Stimulated activated CD8-positive, alpha-beta memory T cell treated with anti-CD3 and anti-CD28 coated beads, Interleukin-2, amount 100 ng/mL, for 48 hours (primary cell): ENCODE measurements around the gene TOP2B.

Source experiments
- DNase-seq, 2 donors: peaks; one replicate each; pipeline ENCODE4 v3.0.0-alpha.2; 2020; ENCODE audit warnings: low read depth in 2 of 2

Gene TOP2B

GRCh38 chr3:25584011-25584789 lies 80.5 kb downstream of the TOP2B start:
- DNase-seq, result no peak

GRCh38 chr3:25583343-25583742 lies 81.4 kb downstream of the TOP2B start:
- no peak for DNase-seq

DNA sequence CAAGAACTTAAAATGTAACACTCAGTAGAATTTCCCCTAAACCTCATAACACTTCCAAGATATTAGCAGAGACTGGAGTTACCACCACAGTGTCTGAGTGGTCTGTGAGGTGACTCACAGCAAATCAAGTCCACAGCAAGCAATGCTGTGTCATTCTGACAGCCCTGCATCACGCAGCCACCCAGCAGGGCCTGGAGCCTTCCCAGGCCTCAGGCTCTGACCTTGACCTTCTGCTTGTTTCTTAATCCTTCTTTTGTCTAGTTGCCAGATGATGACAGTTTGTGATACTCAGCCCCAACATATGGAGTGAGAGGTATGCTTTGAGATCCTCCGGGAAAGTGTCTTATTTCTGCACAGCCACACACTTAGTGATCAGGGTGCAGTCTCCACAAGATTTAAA lies 82.5 kb downstream of the TOP2B start:
- no peak for DNase-seq

DNA sequence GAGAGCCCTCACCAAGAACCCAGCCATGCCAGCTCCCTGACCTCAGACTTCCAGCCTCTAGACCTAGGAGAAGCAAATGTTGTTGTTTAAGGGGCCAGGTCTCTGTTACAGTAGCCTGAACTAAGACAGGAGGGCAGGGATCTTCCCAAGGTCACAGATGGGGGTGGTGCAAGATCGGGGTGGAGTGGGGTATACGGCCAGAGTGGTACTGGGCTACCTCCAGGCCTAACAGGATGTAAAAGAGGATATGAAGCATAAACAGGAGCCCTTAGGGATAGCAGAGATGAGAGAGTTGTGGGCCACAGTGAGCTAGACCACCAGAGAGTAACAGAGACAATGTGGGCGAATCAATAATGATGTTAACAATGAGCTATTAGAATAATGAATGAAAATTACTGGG lies 82.9 kb downstream of the TOP2B start:
- no peak for DNase-seq

- DNase-seq, result no peak
Observed at GRCh38 chr3:25581335-25581734, 83.4 kb downstream of the TOP2B start.

GRCh38 chr3:25580534-25580933 lies 84.2 kb downstream of the TOP2B start:
- DNase-seq, result no peak

- no peak for DNase-seq
Observed at GRCh38 chr3:25578059-25578458, 86.6 kb downstream of the TOP2B start.

- no peak for DNase-seq
Observed at GRCh38 chr3:25576831-25577454, 87.8 kb downstream of the TOP2B start.

GRCh38 chr3:25576146-25576545 lies 88.6 kb downstream of the TOP2B start:
- DNase-seq, result no peak

DNA sequence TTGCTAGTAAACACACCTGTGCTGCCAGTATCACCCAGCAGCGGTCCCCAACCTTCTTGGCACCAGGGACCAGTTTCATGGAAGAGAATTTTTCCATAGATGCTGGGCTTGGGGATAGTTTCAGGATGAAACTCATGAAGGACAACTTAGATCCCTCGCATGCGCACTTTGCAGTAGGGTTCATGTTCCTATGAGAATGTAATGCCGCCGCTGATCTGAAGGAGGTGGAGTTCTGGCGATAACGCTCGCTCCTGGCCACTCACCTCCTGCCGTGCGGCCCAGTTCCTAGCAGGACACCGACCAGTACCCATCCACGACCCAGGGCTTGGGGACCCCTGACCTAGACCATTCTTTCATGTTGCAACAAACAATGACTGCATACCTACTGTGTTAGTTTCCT lies 89.7 kb downstream of the TOP2B start:
- no peak for DNase-seq

- DNase-seq, result no peak
Observed at GRCh38 chr3:25574172-25574765, 90.4 kb downstream of the TOP2B start.

DNA sequence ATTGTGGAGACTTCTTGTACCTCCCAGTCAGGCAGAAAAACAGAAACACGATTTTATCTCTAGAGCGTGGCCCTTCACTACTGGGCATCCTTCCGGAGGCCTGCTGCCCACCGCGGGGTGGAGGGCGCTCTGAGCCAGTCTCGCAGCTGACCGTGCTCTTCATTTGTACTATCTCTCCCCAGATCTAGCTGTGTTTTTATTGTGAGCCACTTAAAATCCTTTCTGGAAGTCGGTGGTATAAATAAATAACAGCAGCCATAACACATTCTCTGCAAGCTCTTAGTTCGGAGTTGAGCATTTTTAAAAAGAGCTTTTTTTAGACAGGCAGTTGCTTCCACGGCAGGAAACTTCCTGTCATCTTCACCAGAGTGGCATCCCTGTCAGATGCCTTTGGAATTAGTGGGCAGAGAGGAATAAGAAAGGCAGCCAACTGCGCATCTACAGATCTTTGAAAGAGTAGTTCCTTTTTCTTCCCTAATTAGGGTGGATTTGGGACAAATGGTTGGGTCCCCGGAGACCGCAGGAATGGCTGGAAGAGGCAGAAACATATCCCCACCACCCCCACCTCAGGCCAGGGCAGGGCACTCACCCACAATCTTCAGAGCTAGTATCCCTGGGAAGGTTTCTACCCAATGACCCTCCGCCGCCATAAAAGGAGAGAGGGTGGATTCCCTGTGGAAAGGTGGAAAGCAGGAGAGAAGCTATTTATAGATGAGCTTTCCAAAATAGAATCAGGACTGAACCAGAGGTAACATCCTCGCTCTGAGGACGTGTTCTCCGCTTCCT lies 91.1 kb downstream of the TOP2B start:
- no peak for DNase-seq

DNA sequence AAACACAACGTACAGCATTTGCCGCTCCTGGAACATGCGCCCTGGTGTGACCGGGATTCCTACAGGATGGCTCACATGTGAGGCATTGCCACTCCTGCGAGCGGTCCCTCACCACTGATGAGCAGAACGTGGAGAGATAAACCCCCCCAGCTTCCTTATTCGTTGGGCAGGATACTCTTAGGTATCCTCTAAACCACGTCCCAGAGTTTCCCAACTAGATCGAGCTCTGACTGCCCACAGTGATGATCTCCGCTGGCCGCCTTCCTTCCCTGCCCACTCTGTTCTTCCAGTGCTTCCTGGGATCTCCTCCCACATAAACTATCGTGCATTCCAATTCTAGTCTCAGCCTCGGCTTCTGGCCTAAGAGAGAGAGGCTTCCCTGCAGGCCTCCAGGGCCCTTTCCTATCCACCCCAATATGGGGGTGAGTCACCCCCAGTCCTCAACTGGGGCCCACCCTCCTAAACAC lies 91.8 kb downstream of the TOP2B start:
- DNase-seq, result no peak

DNA sequence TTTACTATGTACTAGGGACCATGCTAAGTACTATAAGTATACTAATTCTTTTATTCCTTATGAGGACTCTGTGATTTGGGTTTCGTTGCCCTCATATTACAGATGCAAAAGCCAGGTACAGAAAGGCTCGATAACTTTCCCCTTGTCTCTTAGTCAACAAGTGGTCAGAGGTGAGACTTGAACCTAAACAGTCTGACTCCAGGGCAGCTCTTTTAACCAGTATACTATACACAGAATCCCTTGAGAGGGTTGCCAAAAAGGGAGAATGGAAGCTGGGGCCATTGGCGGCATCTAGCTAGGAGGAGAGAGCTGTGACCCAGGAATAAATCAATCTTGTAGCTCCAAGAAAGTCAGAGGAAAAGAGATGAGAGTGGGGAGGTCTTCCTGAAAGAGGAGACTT lies 92.4 kb downstream of the TOP2B start:
- DNase-seq, result no peak

DNA sequence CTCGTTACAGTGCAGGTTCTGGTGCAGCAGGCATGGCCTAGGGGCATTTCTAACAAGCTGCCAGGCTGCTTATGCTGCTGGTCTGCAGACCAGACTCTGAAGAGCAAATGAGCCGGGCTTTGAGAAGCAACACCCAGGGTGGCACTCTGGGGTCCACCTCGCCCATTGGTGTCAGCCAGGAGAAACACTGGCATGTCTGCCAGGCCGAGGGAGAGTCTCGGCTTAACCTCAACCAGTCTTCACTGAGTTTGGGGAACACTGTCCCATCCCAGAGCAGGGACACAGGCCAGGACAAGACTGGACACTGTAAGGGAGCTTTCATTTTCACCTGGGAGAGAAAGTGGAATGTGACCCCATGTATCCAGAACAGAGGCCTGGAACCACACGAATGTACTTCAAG lies 93.4 kb downstream of the TOP2B start:
- DNase-seq, result no peak

- DNase-seq, result no peak
Observed at GRCh38 chr3:25568525-25569078, 96.1 kb downstream of the TOP2B start.

- DNase-seq, result no peak
Observed at GRCh38 chr3:25567806-25568524, 96.7 kb downstream of the TOP2B start.

- DNase-seq, result no peak
Observed at GRCh38 chr3:25567388-25567787, 97.3 kb downstream of the TOP2B start.

DNA sequence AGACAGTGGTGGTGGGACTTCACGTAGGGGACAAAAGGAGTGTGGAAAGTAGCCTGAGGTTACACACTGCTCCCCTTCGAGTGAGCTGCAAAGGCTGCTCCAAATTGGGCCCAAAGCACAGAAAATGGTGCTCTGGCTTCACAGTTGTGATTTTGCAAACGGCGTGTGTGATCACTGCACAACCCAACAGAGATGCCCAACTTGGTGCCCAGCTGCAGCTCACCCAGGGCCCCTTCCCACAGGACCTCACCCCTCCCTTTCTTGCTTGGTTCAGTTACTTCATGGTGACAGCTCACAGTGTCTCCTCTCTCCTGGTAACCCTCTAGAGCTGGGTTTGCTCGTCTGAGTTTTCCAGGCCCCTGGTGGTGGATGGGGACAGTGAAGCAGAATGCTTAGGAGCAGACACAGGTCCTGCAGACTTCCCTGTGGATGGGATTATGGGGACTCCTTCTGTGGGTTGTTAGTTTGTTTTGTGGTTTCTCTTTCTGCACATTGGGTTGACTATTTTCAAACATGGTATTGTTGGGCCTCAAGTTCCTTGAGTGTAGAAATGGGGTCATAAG lies 98.3 kb downstream of the TOP2B start:
- no peak for DNase-seq

GRCh38 chr3:25565807-25566206 lies 98.9 kb downstream of the TOP2B start:
- no peak for DNase-seq

DNA sequence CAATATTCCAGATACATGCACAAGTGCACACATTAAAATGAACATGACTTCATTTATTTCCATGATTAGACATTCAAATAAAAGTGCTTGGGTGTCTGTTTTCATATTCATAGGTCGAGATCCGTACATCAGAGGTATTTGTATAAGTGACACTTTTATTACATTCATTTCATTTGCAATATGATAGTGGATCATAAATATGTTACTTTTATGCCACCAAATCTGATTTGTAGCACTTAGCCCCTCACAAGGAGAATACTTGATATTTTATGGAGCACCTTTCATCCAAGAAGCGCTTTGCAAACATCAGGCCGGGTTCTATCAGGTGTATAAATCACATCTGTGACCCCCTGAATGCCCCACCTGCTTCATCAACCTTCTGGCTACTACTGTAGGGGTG lies 100.6 kb downstream of the TOP2B start:
- DNase-seq, result no peak
